Activated T-helper 1 cell treated with anti-CD3 and anti-CD28 coated beads, Interleukin-12 subunit alpha, Interleukin-12 subunit beta, Interleukin-2, Interleukin-4 antibody, amounts not matched to agents 30 ng/mL and 10 ng/mL and 1 ng/mL, durations not matched to agents 14 hours and 24 hours and 36 hours (primary cell): Measurements from ENCODE around the gene FSD2. TPM values are rescaled to one million over a fixed set of nuclear protein-coding genes. Genes with fewer than 3 reads are reported as not detected.

ENCODE experiments used
- DNase-seq: peaks from one replicate; pipeline ENCODE4 v3.0.0; 2021; ENCODE audit warnings: low spot score
- H3K27ac Mint-ChIP-seq: one replicate; pipeline ENCODE4 v1.8.0; 2021; ENCODE audit warnings: mild to moderate bottlenecking, mixed read lengths
- H3K27me3 Mint-ChIP-seq: one replicate; pipeline ENCODE4 v1.8.0; 2022; ENCODE audit warnings: mild to moderate bottlenecking, moderate library complexity, mixed read lengths; ENCODE audit not compliant: insufficient read depth
- H3K36me3 Mint-ChIP-seq: one replicate; pipeline ENCODE4 v1.8.0; 2021; ENCODE audit warnings: low read depth, mixed read lengths
- H3K4me1 Mint-ChIP-seq: one replicate; pipeline ENCODE4 v1.8.0; 2021; ENCODE audit warnings: low read depth, mixed read lengths
- H3K4me3 Mint-ChIP-seq: one replicate; pipeline ENCODE4 v1.8.0; 2021; ENCODE audit warnings: mild to moderate bottlenecking, moderate library complexity, mixed read lengths
- H3K9me3 Mint-ChIP-seq: one replicate; pipeline ENCODE4 v1.8.0; 2021; ENCODE audit warnings: mixed read lengths
- intact Hi-C: fragments of 100-400 bp; cut with micrococcal nuclease; formaldehyde crosslinking; loops from one replicate; pipeline ENCODE4 v1.15.1; 2024
- total RNA-seq: library from RNA; stranded (reverse); gene quantifications from 2 replicates; pipeline ENCODE4 v1.2.3, GENCODE V29; 2022

FSD2 gene
- total RNA-seq, 1 donor from 2014 or later = not detected

- Mint-ChIP-seq H3K4me3 (no peak overlapping the region), H3K36me3 (peaks cover 8% of the 10 kb centered on the region), H3K9me3 (no peaks in the 10 kb centered on the region), H3K27ac (no peak overlapping the region), H3K27me3 (peaks cover 19% of the 10 kb centered on the region), H3K4me1 (no peaks in the 10 kb centered on the region)
- intact Hi-C loops = no loop called here
- DNase-seq = no peak
Observed at GRCh38 chr15:82843566-82843965, 37.7 kb upstream of the FSD2 start.

- Mint-ChIP-seq H3K36me3 (peaks cover 36% of the 10 kb centered on the region), H3K27me3 (peaks cover 13% of the 10 kb centered on the region), H3K4me3 (no peak overlapping the region), H3K4me1 (no peaks in the 10 kb centered on the region), H3K9me3 (no peaks in the 10 kb centered on the region), H3K27ac (no peak overlapping the region)
- no peak for DNase-seq
- intact Hi-C loops = no loop called here
Observed at GRCh38 chr15:82840166-82840565, 34.3 kb upstream of the FSD2 start.

GRCh38 chr15:82839136-82839535 is 33.3 kb upstream of the FSD2 start:
- peaks cover 7% of the 10 kb centered on the region for H3K27me3 Mint-ChIP-seq
- DNase-seq = no peak
- H3K9me3 Mint-ChIP-seq = no peaks in the 10 kb centered on the region
- H3K4me3 Mint-ChIP-seq = no peak overlapping the region
- H3K36me3 Mint-ChIP-seq = peaks cover 42% of the 10 kb centered on the region
- intact Hi-C loops = no loop called here
- no peak overlapping the region for H3K27ac Mint-ChIP-seq
- no peaks in the 10 kb centered on the region for H3K4me1 Mint-ChIP-seq

- H3K27ac Mint-ChIP-seq = no peak overlapping the region
- peaks cover 2% of the 10 kb centered on the region for H3K4me1 Mint-ChIP-seq
- peaks cover 4% of the 10 kb centered on the region for H3K27me3 Mint-ChIP-seq
- intact Hi-C loops = no loop called here
- DNase-seq = no peak
- H3K9me3 Mint-ChIP-seq = no peaks in the 10 kb centered on the region
- H3K36me3 Mint-ChIP-seq = peaks cover 46% of the 10 kb centered on the region
- no peak overlapping the region for H3K4me3 Mint-ChIP-seq
Observed at GRCh38 chr15:82838096-82838735, 32.3 kb upstream of the FSD2 start.

- Mint-ChIP-seq H3K36me3 (peaks cover 66% of the 10 kb centered on the region), H3K9me3 (no peaks in the 10 kb centered on the region), H3K27me3 (no peaks in the 10 kb centered on the region), H3K4me3 (no peak overlapping the region), H3K4me1 (peaks cover 30% of the 10 kb centered on the region), H3K27ac (no peak overlapping the region)
- no peak for DNase-seq
- intact Hi-C loops = no loop called here
Observed at GRCh38 chr15:82835391-82835917, 29.6 kb upstream of the FSD2 start.

- Mint-ChIP-seq H3K4me3 (peak overlapping the region; percentile 57), H3K36me3 (peaks cover 79% of the 10 kb centered on the region), H3K27me3 (peaks cover 2% of the 10 kb centered on the region), H3K27ac (peak overlapping the region; percentile 87), H3K9me3 (no peaks in the 10 kb centered on the region), H3K4me1 (peaks cover 49% of the 10 kb centered on the region)
- intact Hi-C loops = loop anchor here (2.0 to 5.0 kb wide), 4 partner anchors 83 to 369 kb away; partner anchors contain the start of gene BTBD1
- no peak for DNase-seq
Observed at GRCh38 chr15:82833362-82833682, 27.5 kb upstream of the FSD2 start.

- H3K4me3 Mint-ChIP-seq = peak overlapping the region; percentile 57
Observed at GRCh38 chr15:82832601-82833361, 26.9 kb upstream of the FSD2 start.

GRCh38 chr15:82831894-82832600 is 26.2 kb upstream of the FSD2 start:
- intact Hi-C loops = loop anchor here (1.0 to 5.0 kb wide), 8 partner anchors 21 to 370 kb away; partner anchors contain the start of genes BTBD1, RAMAC and RPS17
- Mint-ChIP-seq H3K27ac (peak overlapping the region; percentile 87), H3K27me3 (peaks cover 2% of the 10 kb centered on the region), H3K4me3 (peak overlapping the region; percentile 57), H3K9me3 (no peaks in the 10 kb centered on the region), H3K4me1 (peaks cover 55% of the 10 kb centered on the region), H3K36me3 (peaks cover 74% of the 10 kb centered on the region)
- DNase-seq = no peak

More at GRCh38 chr15:82832601-82833361, 26.9 kb upstream of the FSD2 start:
- peaks cover 54% of the 10 kb centered on the region for H3K4me1 Mint-ChIP-seq
- DNase-seq = peak; percentile 17
- H3K27me3 Mint-ChIP-seq = peaks cover 2% of the 10 kb centered on the region
- intact Hi-C loops = loop anchor here (1.0 to 5.0 kb wide), 8 partner anchors 21 to 370 kb away; partner anchors contain the start of genes BTBD1, RAMAC and RPS17
- peaks cover 79% of the 10 kb centered on the region for H3K36me3 Mint-ChIP-seq
- H3K9me3 Mint-ChIP-seq = no peaks in the 10 kb centered on the region
- peak overlapping the region; percentile 87 for H3K27ac Mint-ChIP-seq

DNA sequence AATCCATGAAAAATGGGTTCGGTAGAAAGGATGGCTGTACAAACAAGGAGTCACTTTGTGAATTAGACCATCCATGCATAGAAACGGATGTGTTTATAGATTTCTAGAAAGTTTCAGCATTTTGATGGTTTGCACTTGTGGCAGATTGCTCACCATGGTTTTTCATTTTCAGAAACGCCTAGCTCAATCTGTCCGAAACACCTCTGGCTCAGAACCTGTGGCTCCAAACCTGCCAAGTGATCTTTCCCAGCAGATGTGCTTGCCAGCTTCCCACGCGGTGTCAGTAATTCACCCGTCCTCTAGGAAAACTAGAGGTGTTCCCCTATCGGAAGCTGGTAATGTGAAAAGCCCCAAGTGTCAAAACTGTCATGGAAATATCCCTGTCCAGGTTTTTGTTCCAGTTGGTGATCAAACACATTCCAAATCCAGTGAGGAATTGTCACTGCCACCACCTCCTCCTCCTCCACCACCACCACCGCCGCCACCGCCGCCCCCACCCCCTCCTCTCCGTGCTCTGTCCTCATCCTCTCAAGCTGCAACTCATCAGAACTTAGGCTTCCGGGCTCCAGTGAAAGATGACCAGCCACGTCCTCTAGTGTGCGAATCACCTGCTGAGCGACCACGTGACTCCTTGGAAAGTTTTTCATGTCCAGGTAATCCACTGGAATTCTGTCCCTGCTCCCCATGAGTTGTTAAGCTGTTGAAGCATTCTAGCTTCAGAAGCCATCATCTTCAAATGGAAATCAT is 24.7 kb upstream of the FSD2 start:
- intact Hi-C loops = loop anchor here (5.0 kb wide), 3 partner anchors 137 to 372 kb away; partner anchors contain the start of gene BTBD1
- H3K9me3 Mint-ChIP-seq = no peaks in the 10 kb centered on the region
- H3K4me1 Mint-ChIP-seq = peaks cover 55% of the 10 kb centered on the region
- peaks cover 2% of the 10 kb centered on the region for H3K27me3 Mint-ChIP-seq
- peaks cover 71% of the 10 kb centered on the region for H3K36me3 Mint-ChIP-seq
- H3K4me3 Mint-ChIP-seq = no peak overlapping the region
- no peak for DNase-seq
- H3K27ac Mint-ChIP-seq = no peak overlapping the region

- Mint-ChIP-seq H3K36me3 (peaks cover 63% of the 10 kb centered on the region), H3K9me3 (no peaks in the 10 kb centered on the region), H3K4me1 (peaks cover 55% of the 10 kb centered on the region), H3K27ac (no peak overlapping the region), H3K27me3 (peaks cover 2% of the 10 kb centered on the region), H3K4me3 (no peak overlapping the region)
- no peak for DNase-seq
- intact Hi-C loops = no loop called here
Observed at GRCh38 chr15:82829234-82829633, 23.4 kb upstream of the FSD2 start.

DNA sequence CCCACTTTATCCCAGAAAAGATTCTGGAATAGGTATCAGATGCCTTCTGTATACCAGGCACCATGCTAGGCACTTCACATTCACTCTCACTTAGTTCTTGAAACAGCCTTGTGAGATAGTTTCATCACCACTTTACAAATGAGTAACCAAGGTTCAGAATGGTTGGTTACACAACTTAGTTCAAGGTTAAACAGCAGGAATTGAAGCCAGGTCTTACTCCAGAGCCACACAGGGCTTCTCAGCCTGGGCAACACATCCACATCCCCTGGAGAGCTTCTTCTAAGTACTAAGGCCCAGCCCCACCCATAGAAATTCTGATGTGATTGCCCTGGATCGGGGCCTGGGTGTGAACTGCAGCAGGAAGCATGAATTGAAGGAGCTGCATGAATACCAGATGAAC is 22.2 kb upstream of the FSD2 start:
- intact Hi-C loops = no loop called here
- DNase-seq = no peak
- H3K27ac Mint-ChIP-seq = no peak overlapping the region
- H3K9me3 Mint-ChIP-seq = no peaks in the 10 kb centered on the region
- H3K27me3 Mint-ChIP-seq = peaks cover 2% of the 10 kb centered on the region
- H3K36me3 Mint-ChIP-seq = peaks cover 55% of the 10 kb centered on the region
- H3K4me3 Mint-ChIP-seq = no peak overlapping the region
- peaks cover 51% of the 10 kb centered on the region for H3K4me1 Mint-ChIP-seq

DNA sequence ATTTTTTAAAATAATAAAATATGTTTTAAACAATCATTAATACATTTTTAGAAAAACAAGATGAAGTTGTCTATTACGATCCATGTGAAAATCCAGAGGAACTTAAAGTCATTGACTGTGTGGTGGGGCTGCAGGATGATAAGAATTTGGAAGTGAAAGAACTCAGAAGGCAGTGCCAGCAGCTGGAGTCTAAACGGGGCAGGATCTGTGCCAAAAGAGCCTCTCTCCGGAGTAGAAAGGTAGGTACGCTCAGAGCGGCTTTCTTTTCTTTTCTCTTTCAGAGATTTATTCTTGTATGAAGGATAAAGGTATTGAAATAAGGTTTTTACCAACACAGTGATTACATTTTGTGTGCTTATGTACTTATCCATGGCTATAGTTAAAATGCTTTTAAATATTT is 17.2 kb upstream of the FSD2 start:
- H3K4me1 Mint-ChIP-seq = peaks cover 3% of the 10 kb centered on the region
- intact Hi-C loops = loop anchor here (2.0 kb wide), 1 partner anchor 36 kb away; no protein-coding TSS in a partner anchor
- H3K27me3 Mint-ChIP-seq = no peaks in the 10 kb centered on the region
- no peaks in the 10 kb centered on the region for H3K9me3 Mint-ChIP-seq
- H3K4me3 Mint-ChIP-seq = no peak overlapping the region
- H3K27ac Mint-ChIP-seq = no peak overlapping the region
- no peak for DNase-seq
- H3K36me3 Mint-ChIP-seq = peaks cover 41% of the 10 kb centered on the region
